Measurements from ENCODE around the gene DPCD.
"Not testable (repeated sequence)": the region's sequence is repeated elsewhere in the genome, so short reads cannot be mapped to it uniquely, and the experiment has no call there.

Gene DPCD

GRCh38 chr10:101624526-101625102 is 36.5 kb downstream of the DPCD start:
- no peak for TF ChIP-seq SUZ12 (IDR thresholded peaks at IDR 0.05; ENCODE audit: extremely low read depth, insufficient read depth, insufficient read length)
- no peak for TF ChIP-seq YY1 (IDR thresholded peaks at IDR 0.05; ENCODE audit: insufficient read depth, insufficient read length)
- no peak for TF ChIP-seq ZNF274 (IDR thresholded peaks at IDR 0.05; ENCODE audit: low read depth, low read length)
- no peak for DNase-seq (ENCODE audit: low read depth, low spot score)
- no peak overlapping the region for H3K9ac ChIP-seq (ENCODE audit: insufficient read length, low read depth)
- H3K4me3 ChIP-seq (ENCODE audit: insufficient read length, low read depth) = no peak overlapping the region
- peaks cover 2% of the 10 kb centered on the region for H3K36me3 ChIP-seq (ENCODE audit: insufficient read depth, insufficient read length, low read length)
- no peaks in the 10 kb centered on the region for H3K9me3 ChIP-seq (ENCODE audit: insufficient read depth, low read length)
- H3K27me3 ChIP-seq (ENCODE audit: insufficient read depth, insufficient read length) = no peaks in the 10 kb centered on the region
- no peaks in the 10 kb centered on the region for H3K4me1 ChIP-seq (ENCODE audit: insufficient read depth, insufficient read length)

- DNase-seq (ENCODE audit: low read depth, low spot score) = no peak
- H3K27me3 ChIP-seq (ENCODE audit: insufficient read depth, insufficient read length) = no peaks in the 10 kb centered on the region
- H3K9ac ChIP-seq (ENCODE audit: insufficient read length, low read depth) = no peak overlapping the region
- H3K4me3 ChIP-seq (ENCODE audit: insufficient read length, low read depth) = no peak overlapping the region
- H3K9me3 ChIP-seq (ENCODE audit: insufficient read depth, low read length) = no peaks in the 10 kb centered on the region
- no peaks in the 10 kb centered on the region for H3K36me3 ChIP-seq (ENCODE audit: insufficient read depth, insufficient read length, low read length)
- no peaks in the 10 kb centered on the region for H3K4me1 ChIP-seq (ENCODE audit: insufficient read depth, insufficient read length)
- TF ChIP-seq ZNF274 (IDR thresholded peaks at IDR 0.05; ENCODE audit: low read depth, low read length) = no peak
- TF ChIP-seq SUZ12 (IDR thresholded peaks at IDR 0.05; ENCODE audit: extremely low read depth, insufficient read depth, insufficient read length) = no peak
- TF ChIP-seq YY1 (IDR thresholded peaks at IDR 0.05; ENCODE audit: insufficient read depth, insufficient read length) = no peak
Observed at GRCh38 chr10:101625821-101626412, 37.8 kb downstream of the DPCD start.

- Histone ChIP-seq H3K9me3 (ENCODE audit: insufficient read depth, low read length) (no peaks in the 10 kb centered on the region), H3K4me1 (ENCODE audit: insufficient read depth, insufficient read length) (no peaks in the 10 kb centered on the region), H3K27me3 (ENCODE audit: insufficient read depth, insufficient read length) (no peaks in the 10 kb centered on the region), H3K36me3 (ENCODE audit: insufficient read depth, insufficient read length, low read length) (no peaks in the 10 kb centered on the region), H3K4me3 (ENCODE audit: insufficient read length, low read depth) (no peak overlapping the region), H3K9ac (ENCODE audit: insufficient read length, low read depth) (no peak overlapping the region)
- TF ChIP-seq YY1 (IDR thresholded peaks at IDR 0.05; ENCODE audit: insufficient read depth, insufficient read length) (no peak), ZNF274 (IDR thresholded peaks at IDR 0.05; ENCODE audit: low read depth, low read length) (no peak)
- DNase-seq (ENCODE audit: low read depth, low spot score) = no peak
Observed at GRCh38 chr10:101629837-101630632, 41.9 kb downstream of the DPCD start.

GRCh38 chr10:101630633-101630920 is 42.5 kb downstream of the DPCD start:
- Histone ChIP-seq H3K9ac (ENCODE audit: insufficient read length, low read depth) (no peak overlapping the region), H3K4me3 (ENCODE audit: insufficient read length, low read depth) (no peak overlapping the region), H3K36me3 (ENCODE audit: insufficient read depth, insufficient read length, low read length) (no peaks in the 10 kb centered on the region), H3K4me1 (ENCODE audit: insufficient read depth, insufficient read length) (no peaks in the 10 kb centered on the region), H3K27me3 (ENCODE audit: insufficient read depth, insufficient read length) (no peaks in the 10 kb centered on the region), H3K9me3 (ENCODE audit: insufficient read depth, low read length) (no peaks in the 10 kb centered on the region; the same call in 1 of the 2 replicates)
- TF ChIP-seq ZNF274 (IDR thresholded peaks at IDR 0.05; ENCODE audit: low read depth, low read length) (no peak), YY1 (IDR thresholded peaks at IDR 0.05; ENCODE audit: insufficient read depth, insufficient read length) (no peak), SUZ12 (IDR thresholded peaks at IDR 0.05; ENCODE audit: extremely low read depth, insufficient read depth, insufficient read length) (no peak)
- DNase-seq (ENCODE audit: low read depth, low spot score) = no peak

- Histone ChIP-seq H3K4me1 (ENCODE audit: insufficient read depth, insufficient read length) (no peaks in the 10 kb centered on the region), H3K9me3 (ENCODE audit: insufficient read depth, low read length) (no peaks in the 10 kb centered on the region; the same call in 1 of the 2 replicates), H3K27me3 (ENCODE audit: insufficient read depth, insufficient read length) (no peaks in the 10 kb centered on the region), H3K9ac (ENCODE audit: insufficient read length, low read depth) (no peak overlapping the region), H3K4me3 (ENCODE audit: insufficient read length, low read depth) (no peak overlapping the region), H3K36me3 (ENCODE audit: insufficient read depth, insufficient read length, low read length) (no peaks in the 10 kb centered on the region)
- TF ChIP-seq ZNF274 (IDR thresholded peaks at IDR 0.05; ENCODE audit: low read depth, low read length) = no peak
- no peak for TF ChIP-seq YY1 (IDR thresholded peaks at IDR 0.05; ENCODE audit: insufficient read depth, insufficient read length)
- TF ChIP-seq SUZ12 (IDR thresholded peaks at IDR 0.05; ENCODE audit: extremely low read depth, insufficient read depth, insufficient read length) = no peak
- no peak for DNase-seq (ENCODE audit: low read depth, low spot score)
Observed at GRCh38 chr10:101631821-101632475, 43.8 kb downstream of the DPCD start.

GRCh38 chr10:101633510-101633909 is 45.4 kb downstream of the DPCD start:
- H3K27me3 ChIP-seq (ENCODE audit: insufficient read depth, insufficient read length); DNase-seq (ENCODE audit: low read depth, low spot score); H3K4me1 ChIP-seq (ENCODE audit: insufficient read depth, insufficient read length); H3K4me3 ChIP-seq (ENCODE audit: insufficient read length, low read depth); H3K36me3 ChIP-seq (ENCODE audit: insufficient read depth, insufficient read length, low read length); H3K9ac ChIP-seq (ENCODE audit: insufficient read length, low read depth); H3K9me3 ChIP-seq (ENCODE audit: insufficient read depth, low read length): not testable (repeated sequence)

- no peak for DNase-seq (ENCODE audit: low read depth, low spot score)
- no peaks in the 10 kb centered on the region; the same call in 1 of the 2 replicates for H3K9me3 ChIP-seq (ENCODE audit: insufficient read depth, low read length)
- peaks cover 12% of the 10 kb centered on the region for H3K4me1 ChIP-seq (ENCODE audit: insufficient read depth, insufficient read length)
- no peaks in the 10 kb centered on the region for H3K27me3 ChIP-seq (ENCODE audit: insufficient read depth, insufficient read length)
- no peaks in the 10 kb centered on the region for H3K36me3 ChIP-seq (ENCODE audit: insufficient read depth, insufficient read length, low read length)
- H3K4me3 ChIP-seq (ENCODE audit: insufficient read length, low read depth) = no peak overlapping the region
- TF ChIP-seq YY1 (IDR thresholded peaks at IDR 0.05; ENCODE audit: insufficient read depth, insufficient read length) (no peak), SUZ12 (IDR thresholded peaks at IDR 0.05; ENCODE audit: extremely low read depth, insufficient read depth, insufficient read length) (no peak), ZNF274 (IDR thresholded peaks at IDR 0.05; ENCODE audit: low read depth, low read length) (no peak)
- no peak overlapping the region for H3K9ac ChIP-seq (ENCODE audit: insufficient read length, low read depth)
Observed at GRCh38 chr10:101639141-101639900, 51.2 kb downstream of the DPCD start.

Data from NT2/D1 (cell line).